GM10248 (cell line): ENCODE data around the gene MPP4.
A peak's percentile ranks its signal among the peaks of the same experiment; 100 is the strongest.

Experiments used
- CTCF ChIA-PET: fragments of 300-600 bp; sonication (Branson Sonifier 250); formaldehyde crosslinking; extraction: SDS; loops from one replicate; lab custom pipeline; 2021; ENCODE audit warnings: antibody characterized with exemption; lab: Yijun Ruan, JAX
- POLR2A ChIA-PET: fragments of 350-650 bp; sonication (Branson Sonifier 250); formaldehyde crosslinking; extraction: SDS; loops from one replicate; lab custom pipeline; 2020; ENCODE audit warnings: antibody characterized with exemption; lab: Yijun Ruan, JAX
- DNase-seq: peaks from one replicate; pipeline ENCODE4 v3.0.0; 2012; ENCODE audit errors: extremely low spot score
- CTCF ChIP-seq: IDR thresholded peaks from 2 replicates; pipeline ENCODE4 v1.5.1; 2012; ENCODE audit warnings: mild to moderate bottlenecking, low read depth; ENCODE audit errors: extremely low read depth, missing control alignments, control extremely low read depth

The MPP4 gene

GRCh38 chr2:201654616-201655384, 43.6 kb downstream of the MPP4 start:
- POLR2A ChIA-PET, result no interaction called here
- CTCF ChIA-PET, result interaction anchor here (1.0 to 1.5 kb wide), 2 partner anchors 9 to 11 kb away, joined by 3 to 4 read pairs; partner anchors contain the start of gene TMEM237
- DNase-seq, result no peak
- no peak for TF ChIP-seq CTCF

GRCh38 chr2:201653221-201653620, 45.2 kb downstream of the MPP4 start:
- POLR2A ChIA-PET, result no interaction called here
- no peak for TF ChIP-seq CTCF

GRCh38 chr2:201649442-201649841, 49.0 kb downstream of the MPP4 start:
- TF ChIP-seq CTCF, result no peak
- no peak for DNase-seq
- ChIA-PET CTCF (interaction anchor here (1.4 kb wide), 1 partner anchor 10 kb away, joined by 4 read pairs; no protein-coding TSS in a partner anchor), POLR2A (no interaction called here)

More at GRCh38 chr2:201653221-201653620, 45.2 kb downstream of the MPP4 start:
- CTCF ChIA-PET, result interaction anchor here (0.6 to 1.5 kb wide), 3 partner anchors 10 to 27 kb away, joined by 3 read pairs; no protein-coding TSS in a partner anchor
- DNase-seq, result no peak

- no peak for TF ChIP-seq CTCF
- POLR2A ChIA-PET, result no interaction called here
- CTCF ChIA-PET, result interaction anchor here (1.0 to 1.3 kb wide), 2 partner anchors 10 to 24 kb away, joined by 3 to 4 read pairs; no protein-coding TSS in a partner anchor
- DNase-seq, result no peak
Measured at GRCh38 chr2:201647431-201647830, 51.0 kb downstream of the MPP4 start.

GRCh38 chr2:201644001-201644400, 54.4 kb downstream of the MPP4 start:
- CTCF ChIA-PET, result interaction anchor here (1.0 to 2.0 kb wide), 4 partner anchors 10 to 25 kb away, joined by 3 to 8 read pairs (median 4); no protein-coding TSS in a partner anchor
- TF ChIP-seq CTCF, result no peak
- POLR2A ChIA-PET, result no interaction called here
- no peak for DNase-seq

- DNase-seq, result peak; percentile 68
- ChIA-PET POLR2A (interaction anchor here (0.6 kb wide), 2 partner anchors 194 to 376 kb away, joined by 3 to 4 read pairs; no protein-coding TSS in a partner anchor), CTCF (interaction anchor here (0.9 to 2.0 kb wide), 7 partner anchors 9 to 410 kb away, joined by 3 to 8 read pairs (median 4); partner anchors contain the start of gene ALS2)
- peak; percentile 23 for TF ChIP-seq CTCF
Measured at GRCh38 chr2:201643216-201643890, 55.1 kb downstream of the MPP4 start, which contains the start of gene TMEM237. TMEM237 (minus strand) TSS chr2:201643503; CDS start chr2:201643400, 103 bp downstream.
